ENCODE data around the gene ALPK1.
"Not testable (repeated sequence)": the region's sequence is repeated elsewhere in the genome, so short reads cannot be mapped to it uniquely, and the experiment has no call there.

Gene ALPK1

DNA sequence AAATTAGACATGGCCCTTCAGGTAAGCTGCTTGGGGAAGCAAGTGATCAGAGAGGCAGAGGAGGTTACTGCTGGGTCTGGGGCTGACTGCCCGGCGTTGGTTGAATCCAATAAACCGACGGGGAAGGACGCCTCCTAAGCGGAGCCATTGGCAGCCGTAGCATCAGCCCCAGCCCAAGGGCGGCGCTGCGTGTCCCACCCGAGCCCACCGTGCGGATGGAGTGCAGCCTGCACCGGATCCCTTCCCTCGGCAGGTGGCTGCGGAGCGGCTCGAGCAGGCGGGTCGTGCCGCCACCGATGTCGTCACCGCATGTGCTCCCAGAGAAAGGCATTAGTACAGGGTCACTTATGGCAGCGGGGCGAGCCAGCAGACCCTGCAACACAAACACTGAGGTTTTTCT is 82.1 kb downstream of the ALPK1 start:
- no peak for DNase-seq

DNA sequence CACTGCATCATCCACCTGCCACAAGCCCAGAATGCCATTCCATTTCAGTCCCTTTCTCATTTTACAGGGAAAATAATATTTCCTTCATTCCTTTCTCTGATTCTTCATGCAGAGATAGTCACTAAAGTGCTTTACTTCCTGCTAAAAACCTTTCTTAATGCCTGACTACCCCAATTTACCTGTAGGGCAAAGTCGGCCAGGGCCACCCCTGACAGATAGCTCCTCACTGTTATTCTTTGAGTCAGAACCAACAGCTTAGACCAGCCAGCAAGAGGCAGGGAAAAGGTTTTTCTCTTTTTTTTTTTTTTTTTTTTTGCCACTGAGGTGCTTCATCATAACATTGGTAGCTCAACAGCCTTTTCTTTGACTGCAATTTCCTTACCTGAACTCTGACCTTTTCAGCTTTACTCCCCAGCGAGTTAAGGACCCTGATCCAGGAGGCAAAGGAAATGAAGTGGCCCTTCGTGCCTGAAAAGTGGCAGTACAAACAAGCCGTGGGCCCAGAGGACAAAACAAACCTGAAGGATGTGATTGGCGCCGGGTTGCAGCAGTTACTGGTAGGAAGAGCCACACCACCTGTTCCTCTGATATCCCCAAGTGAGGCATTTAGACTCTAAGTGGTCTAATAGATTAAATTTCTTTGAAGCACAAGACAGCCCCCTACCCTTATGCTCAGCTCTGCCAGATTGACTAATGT is 85.0 kb downstream of the ALPK1 start:
- no peak for DNase-seq

DNA sequence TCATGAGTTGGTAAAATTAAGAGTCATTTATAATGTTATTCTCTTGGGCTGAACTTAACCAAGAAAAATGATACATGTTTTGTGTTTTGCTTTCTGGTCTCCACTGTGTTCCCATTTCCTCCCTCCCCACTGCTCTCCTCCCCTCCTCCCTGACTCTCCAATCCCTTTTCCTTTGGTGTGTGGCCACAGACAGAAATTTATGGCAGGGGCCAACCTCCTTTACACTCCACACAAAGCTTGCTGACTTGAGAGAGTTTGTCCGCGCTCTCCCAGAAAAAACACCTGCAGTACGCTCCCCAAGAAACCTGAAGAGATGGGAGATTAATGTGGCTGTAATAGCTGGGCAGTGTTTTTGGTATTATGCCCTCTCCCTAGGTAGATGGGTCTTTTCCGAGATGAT is 88.9 kb downstream of the ALPK1 start:
- no peak for DNase-seq

DNA sequence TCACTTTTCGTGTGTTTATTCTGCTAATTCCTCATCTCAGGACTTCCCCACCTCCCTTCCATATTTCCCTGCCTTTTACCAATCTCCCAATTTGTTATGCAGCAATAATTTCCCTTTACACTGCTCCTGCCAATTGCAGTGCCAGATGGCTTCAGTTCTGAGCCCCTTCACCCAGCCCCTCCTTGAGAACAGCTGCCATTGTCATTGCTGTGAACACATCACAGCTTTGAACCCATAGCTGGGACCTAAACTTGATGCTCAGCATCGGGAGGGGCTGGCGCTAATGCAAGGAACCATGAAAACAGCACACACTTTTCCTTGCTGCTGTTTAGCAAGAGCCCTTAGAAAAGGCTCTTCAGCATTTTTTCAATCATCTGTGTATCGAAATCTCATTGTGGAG is 104.9 kb downstream of the ALPK1 start:
- no peak for DNase-seq

DNA sequence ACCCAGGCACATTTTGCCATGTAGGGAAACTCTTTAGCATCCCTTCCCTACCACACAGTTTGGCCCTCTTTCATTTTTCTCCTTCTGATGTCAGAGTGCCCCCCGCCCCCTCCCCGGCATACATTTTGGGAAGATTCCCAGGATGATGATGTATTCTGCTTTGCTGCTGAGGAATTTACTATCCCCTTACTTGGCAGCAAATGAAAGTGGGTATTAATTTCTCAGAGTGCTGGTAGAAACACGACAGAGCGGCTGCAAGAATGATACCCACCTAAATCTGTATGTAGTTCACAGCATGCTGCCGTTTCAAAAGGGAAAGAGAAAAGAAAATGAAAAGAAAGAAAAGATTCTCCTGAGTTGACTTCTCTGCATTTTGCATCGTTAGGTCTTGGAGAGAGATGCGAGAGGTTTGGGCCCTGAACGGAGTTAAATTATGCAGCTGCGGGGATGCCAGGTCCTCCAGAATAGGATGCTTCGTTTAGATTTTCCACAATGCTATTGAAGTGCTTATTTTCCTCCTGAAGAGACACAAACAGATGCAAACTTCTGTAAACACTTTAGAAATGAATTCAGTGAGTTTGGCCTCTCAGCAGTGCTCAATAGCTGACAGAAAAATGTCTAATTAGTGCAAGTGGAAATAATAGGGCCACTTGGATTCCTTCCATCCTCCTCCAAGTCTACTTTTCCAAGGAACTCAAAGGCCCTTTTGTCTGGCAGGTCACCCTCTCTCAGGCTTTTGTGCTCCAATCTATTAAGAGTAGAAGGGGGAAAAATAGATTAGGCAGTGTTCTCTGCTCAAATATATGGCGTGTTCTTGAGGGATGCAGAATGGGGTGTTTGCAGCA is 106.2 kb downstream of the ALPK1 start:
- DNase-seq: peak; percentile 49

DNA sequence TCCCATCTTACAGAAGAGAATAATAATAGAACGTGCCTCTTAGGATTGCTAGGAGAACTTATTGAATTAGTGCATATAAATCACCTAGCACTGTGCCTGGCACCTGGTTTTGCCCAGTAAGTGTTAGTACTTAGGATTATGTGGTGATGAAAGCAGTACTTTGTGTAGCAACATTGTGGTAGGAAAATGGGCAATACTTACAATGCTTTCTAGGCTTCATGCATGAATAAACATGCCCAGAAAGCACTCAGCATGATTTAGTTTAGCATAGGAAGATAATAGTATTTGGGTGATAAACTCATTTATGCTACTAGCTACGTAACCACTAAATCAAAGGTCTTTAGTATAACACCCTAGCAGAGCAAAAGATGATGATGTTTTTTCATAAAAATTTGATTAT is 113.2 kb downstream of the ALPK1 start:
- DNase-seq: no peak

DNA sequence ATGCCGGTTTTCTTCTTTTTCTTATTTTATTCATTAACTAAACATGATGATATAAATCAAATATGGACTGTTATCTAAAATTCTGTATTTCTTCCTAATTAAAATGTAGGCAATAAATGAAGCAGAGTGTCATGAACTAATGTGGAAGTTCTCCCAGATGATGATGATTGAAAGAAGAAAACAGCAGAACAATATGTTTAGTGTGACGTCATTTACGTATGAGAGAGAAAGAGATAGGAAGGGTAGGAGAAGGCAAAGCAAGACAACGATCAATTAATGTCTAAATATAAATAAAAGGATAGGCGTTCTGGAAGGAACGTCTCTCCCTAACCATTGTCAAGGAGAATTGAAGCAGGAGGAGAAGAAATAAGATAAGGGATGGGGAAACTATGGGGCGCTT is 113.6 kb downstream of the ALPK1 start:
- DNase-seq: no peak

DNA sequence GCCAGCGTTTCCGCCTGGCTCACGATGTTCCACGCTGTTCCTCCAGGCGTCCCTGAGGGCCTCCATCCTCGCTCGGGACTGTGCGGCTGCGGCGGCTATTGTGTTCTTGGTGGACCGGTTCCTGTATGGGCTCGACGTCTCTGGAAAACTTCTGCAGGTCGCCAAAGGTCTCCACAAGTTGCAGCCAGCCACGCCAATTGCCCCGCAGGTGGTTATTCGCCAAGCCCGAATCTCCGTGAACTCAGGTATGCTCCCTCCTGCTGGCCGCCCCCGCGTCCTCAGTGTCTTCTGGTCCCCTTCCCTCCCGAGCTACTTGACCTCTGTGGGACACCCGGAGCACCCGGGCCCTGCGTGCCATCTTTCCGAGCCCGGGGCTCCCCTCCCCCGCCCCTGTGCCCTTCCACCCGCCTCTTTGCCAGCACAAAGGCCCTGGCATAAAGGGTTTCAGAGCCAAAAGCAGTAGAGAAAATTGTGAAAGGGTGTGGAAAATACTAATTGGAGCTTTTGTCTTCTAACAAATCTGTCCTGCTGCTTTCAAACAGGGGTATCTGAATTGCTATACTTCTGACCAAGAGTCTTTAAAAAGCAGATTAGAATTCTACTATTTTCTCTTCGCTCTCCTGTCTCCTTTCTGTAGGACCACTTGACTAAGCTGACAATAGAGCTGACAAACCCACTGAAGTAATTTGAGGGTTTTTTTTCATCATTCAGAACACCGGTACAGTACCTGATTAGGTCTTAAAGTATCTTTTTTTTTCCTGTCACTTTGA is 114.8 kb downstream of the ALPK1 start:
- DNase-seq: no peak

DNA sequence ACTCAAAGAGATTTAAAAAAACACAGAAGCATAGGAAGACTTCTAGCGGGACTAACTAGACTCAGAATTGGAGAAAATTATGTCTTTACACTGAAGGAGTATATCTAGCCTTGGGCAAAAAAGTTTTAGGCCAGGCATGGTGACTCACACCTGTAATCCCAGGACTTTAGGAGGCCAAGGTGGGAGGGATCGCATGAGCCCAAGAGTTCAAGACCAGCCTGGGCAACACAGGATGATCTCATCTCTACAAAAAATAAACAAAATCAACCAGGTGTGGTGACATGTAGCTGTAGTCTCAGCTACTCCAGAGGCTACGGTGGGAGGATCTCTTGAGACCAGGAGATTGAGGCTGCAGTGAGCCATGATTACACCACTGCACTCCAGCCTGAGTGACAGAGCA is 119.3 kb downstream of the ALPK1 start:
- DNase-seq: no peak

DNA sequence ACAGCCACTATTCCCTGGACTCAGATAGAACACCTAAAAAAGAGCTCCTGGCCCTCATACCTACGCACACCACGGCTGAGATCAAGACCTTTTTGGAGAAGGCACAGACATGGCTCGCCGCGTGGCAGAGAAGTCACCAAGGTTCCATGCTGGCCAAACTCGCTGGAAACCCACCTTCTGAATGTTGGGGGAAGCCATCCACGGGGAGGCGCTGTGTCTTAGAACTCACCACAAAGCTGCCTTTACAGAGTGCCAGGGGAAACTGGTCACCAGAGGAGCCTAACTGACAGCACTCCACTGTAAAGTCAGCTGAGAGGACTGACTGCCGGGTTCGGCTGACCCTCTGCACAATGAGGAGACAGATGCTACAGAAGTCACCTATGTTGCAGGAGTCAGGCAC is 120.9 kb downstream of the ALPK1 start:
- no peak for DNase-seq

DNA sequence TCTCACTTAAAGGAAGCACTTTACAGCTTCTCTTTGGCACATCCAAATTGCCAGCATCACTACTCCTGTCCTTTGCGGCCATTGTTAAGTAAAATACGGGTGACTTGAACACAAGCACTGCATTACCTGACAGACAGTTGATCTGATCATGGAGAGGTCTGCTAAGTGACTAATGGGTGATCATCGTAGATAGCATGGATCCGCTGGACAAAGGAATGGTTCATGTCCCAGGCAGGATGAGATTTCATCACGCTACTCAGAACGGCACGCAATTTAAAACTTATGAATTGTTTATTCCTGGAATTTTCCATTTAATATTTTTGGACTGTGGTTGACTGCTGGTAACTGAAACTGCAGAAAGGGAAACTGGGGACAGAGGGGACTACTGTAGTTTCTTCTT is 124.7 kb downstream of the ALPK1 start:
- no peak for DNase-seq

DNA sequence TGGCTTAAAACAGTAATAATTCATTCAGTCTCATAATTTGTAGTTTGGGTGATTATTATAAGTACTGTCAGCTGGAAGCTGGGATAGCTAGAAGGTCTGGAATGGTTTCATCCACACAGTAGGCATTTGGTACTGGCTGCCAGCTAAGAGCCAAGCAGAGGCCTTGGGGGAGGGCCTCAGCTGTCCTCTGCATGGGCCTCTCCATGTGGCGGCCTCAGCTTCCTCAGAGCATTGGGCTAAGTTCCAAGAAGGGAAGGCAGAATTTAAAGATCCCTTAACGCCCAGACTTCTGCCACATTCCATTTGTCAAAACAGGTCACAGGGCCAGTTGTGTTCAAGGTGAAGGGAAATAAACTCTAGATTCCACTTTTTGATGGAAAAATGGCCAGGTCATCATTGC is 125.5 kb downstream of the ALPK1 start:
- DNase-seq: no peak

DNA sequence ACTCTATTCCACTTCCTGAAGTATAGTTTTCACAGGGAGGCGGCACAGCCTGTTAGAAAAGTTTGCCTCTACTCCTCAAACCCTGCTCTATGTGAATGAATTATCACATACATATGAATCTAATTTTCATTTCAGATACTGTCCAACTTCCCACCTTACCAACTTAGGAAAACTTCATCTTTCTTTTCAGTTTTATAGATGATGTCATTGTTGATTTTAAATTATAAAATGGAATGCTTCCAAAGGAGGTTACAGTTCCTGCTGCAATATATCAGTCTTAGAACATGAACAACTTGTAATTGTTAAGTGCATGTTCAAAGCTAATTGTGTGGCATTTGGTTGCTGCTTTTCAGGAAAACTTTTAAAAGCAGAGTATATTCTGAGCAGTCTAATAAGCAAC is 126.4 kb downstream of the ALPK1 start:
- DNase-seq: peak; percentile 18

DNA sequence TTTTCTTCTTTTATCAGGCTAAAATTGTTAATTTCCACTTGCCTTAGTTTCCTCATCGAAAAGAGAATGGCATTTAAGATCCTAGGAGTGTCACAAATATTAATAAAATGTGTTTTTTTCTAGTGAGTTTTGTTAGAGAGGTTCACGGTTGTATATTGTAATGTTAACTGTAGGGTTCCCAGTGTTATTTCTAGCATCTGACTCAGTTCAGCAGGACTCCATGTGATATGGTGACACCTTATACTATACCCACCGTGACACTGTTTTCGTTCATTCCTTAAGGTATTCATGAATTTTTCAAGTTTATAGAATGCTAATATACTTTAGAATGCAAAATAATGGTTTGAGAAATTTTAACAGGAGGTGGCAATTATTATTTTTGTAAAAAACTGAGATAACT is 128.7 kb downstream of the ALPK1 start:
- no peak for DNase-seq

DNA sequence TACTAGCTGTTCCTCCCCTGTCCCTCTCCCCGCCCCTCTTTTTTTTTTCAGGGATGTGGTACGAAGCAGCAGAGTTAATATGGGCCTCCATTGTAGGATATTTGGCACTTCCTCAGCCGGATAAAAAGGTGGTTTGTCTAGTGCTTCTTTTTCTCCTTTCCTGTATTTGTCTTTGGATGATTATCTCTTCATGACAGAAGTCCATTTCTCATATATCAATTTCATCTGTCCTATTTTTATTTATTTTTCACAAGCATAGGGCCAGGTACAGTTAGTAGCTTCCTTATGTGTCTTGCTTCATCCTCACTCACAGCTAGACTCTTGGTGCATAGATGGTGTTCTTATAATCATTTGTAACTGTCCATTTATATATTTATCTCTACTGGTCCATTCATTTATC is 129.2 kb downstream of the ALPK1 start:
- no peak for DNase-seq

DNA sequence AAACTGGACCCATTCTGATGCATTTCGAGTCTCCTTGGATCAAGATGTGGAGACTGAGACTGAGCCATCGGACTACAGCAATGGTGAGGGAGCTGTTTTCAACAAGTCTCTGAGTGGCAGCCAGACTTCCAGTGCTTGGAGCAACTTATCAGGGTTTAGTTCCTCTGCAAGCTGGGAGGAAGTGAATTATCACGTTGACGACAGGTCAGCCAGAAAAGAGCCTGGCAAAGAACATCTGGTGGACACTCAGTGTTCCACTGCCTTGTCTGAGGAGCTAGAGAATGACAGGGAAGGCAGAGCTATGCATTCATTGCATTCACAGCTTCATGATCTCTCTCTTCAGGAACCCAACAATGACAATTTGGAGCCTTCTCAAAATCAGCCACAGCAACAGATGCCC is 134.0 kb downstream of the ALPK1 start:
- no peak for DNase-seq

DNA sequence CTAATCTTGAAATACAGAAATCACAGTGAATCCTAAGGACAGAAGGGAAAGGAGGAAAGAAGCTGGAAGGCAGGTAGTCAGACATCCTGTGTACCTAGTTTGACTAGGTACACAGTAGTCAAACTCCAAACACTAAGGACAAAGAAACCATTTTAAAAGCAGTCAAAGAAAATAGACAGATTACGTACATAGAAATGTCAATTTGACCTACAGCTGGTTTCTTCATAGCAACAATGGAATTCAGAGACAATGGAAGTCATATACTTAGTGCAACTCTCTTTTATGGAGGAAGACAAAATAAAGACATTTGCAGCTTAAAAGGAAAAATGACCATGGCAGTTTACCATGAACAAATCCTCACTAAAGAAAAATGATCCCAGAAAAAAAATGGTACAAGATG is 139.8 kb downstream of the ALPK1 start:
- no peak for DNase-seq

DNA sequence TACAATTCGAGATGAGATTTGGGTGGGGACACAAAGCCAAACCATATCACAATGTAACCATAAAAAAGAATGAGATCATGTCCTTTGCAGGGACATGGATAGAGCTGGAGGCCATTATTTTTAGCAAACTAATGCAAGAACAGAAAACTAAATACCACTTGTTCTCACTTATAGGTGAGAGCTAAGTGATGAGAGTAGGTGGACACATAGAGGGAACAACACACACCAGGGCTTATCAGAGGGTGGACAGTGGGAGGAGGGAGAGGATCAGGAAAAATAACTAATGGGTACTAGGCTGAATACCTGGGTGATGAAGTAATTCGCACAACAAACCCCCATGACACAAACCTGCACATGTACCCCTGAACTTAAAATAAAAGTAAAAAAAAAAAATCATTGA is 145.1 kb downstream of the ALPK1 start:
- DNase-seq: not testable (repeated sequence)

DNA sequence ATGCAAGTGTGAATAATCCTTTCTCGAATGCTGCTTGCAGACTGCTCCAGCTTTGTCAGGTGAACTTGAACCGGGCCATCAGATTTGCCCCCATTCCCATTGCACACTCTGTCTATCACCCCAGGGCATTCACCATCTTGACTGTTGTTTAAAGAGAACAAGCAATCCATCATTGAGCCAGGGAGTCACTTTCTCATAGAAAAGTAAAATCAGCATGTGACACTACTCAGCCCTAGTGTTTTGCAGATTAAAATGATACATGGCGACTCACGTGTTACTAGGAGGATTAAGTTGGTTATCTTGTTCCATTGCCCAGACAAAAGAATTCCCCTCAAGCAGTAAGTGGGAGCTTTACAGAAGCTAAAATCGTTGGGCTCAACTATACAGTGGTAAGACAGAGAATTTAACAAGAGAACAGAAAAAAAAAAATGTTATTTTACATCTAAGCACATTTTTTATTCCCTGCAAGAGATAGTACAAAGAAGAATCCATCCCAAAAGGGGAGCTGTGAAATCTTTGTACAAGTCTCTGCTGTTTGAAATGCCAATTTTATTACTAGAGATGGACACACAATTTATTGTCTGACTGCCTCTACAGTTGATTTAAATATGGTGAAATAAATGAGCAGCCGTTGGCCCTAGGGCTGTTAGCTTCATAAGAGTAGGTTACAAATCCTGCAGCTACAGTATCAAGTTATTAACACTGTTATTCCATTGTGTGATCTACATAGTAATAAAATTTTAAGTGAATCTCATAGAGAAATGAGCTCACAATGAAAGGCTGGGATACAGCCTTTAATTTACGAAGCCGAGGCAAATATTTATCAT is 151.3 kb downstream of the ALPK1 start:
- DNase-seq: no peak

DNA sequence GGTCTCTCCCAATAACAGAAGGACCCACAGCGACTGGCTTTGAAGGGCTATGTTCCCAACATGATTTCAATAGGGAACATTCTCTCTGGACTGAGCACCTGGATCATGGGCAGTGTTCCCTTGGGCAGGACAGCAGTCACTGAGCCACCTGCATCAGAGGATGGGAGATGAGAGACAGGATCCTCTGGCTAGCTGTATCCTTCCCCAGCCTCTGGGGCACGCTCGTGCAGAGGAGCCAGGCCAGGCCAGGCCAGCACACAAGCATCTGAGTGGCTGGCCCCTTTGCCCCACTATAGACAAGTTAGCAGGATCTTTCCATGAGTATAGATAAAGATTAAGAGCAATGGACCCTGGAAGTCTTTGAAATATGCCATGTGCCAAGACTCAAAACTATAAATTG is 152.5 kb downstream of the ALPK1 start:
- no peak for DNase-seq

DNA sequence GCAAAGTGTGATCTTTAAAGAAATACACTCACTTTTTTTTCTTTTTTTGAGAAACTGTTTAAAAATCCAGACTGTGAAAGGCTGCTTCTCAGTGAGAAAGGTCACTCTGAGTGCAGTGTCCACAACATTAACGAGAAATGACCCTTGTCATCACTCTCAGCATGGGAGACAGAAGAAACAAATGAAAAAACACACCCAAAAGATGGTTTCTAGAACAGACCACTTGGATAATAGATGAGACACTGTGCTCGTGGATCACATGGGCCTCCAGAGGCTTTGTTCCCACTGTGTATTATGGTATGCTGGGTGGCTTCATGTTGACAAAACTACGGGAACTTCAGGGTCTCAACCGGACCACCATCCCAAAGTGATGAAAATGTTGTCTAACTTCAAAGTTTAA is 153.9 kb downstream of the ALPK1 start:
- no peak for DNase-seq

DNA sequence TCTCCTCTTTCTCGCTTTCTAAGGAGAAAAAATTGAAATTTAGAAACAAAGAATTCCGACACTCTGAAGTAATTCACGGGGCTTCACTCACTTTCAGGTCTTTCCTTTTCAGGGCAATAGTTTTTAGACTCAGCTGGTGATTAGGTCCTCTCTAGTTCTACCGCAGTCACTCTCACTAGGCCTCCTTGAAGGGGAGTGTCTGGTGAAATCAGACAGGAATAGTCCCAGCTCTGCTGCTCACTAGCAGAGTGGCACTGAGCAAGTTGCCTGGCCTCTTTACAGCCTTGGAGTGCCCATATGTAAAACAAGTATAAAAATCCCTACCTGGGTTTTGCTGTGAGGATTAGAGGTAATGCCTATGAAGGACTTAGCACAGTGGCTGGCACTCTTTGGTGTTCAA is 154.7 kb downstream of the ALPK1 start:
- no peak for DNase-seq

DNA sequence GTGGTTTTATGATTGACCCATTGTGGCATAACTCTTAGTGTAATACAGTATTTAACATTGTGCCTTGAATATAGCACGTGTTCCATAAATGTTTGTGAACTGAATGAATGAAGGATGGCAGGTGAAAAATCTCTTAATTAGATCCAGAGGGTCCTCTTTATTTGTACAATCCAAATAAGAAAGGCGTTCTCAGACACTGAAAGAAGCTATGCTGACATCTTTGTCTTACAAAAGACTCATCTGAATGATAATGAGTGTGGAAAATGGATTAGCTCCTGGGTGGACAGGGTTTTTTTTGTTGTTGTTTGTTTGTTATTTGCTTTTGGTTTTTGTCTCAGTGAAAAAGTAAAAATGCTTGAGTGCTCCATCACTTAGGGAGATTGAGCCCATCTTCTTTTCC is 156.2 kb downstream of the ALPK1 start:
- no peak for DNase-seq
